Naive thymus-derived CD8-positive, alpha-beta T cell (primary cell): ENCODE data around the gene CTPS1. TPM values are rescaled to one million over a fixed set of nuclear protein-coding genes. Genes with fewer than 3 reads are reported as not detected.

Experiments
- ATAC-seq, 2 donors: fragments of 150-1000 bp; cut with Tn5 transposase in 1 of 2; sonication (Bioruptor Pico), chemical (Tn5 transposase) in 1 of 2; 1 replicate in 1 of 2; 2 replicates in 1 of 2; pipeline ENCODE4 v1.10.0; 2021; ENCODE audit warnings: mild to moderate bottlenecking in 2 of 2, moderate library complexity in 2 of 2
- POLR2A ChIA-PET: fragments of 350-600 bp; sonication (Branson Sonifier 250); formaldehyde crosslinking; loops from one replicate; lab custom pipeline; 2021; ENCODE audit warnings: antibody characterized with exemption; lab: Charles Lee
- DNase-seq, 10 donors: peaks; one replicate each; pipeline versions ENCODE4 v3.0.0 to v3.0.0-alpha.2; 2020 to 2022
- H3K27ac Mint-ChIP-seq, 10 donors: one replicate each; pipeline ENCODE4 v1.8.0; 2020 to 2022; ENCODE audit warnings: mild to moderate bottlenecking in 10 of 10, mixed read lengths in 10 of 10, moderate library complexity in 4 of 10, inconsistent platforms in 1 of 10
- H3K27me3 Mint-ChIP-seq, 5 donors: one replicate each; pipeline ENCODE4 v1.8.0; 2021 to 2022; ENCODE audit warnings: mixed read lengths in 5 of 5
- H3K36me3 Mint-ChIP-seq, 3 donors: one replicate each; pipeline ENCODE4 v1.8.0; 2020 to 2022; ENCODE audit warnings: mixed read lengths in 3 of 3, mild to moderate bottlenecking in 2 of 3, inconsistent platforms in 1 of 3
- H3K4me1 Mint-ChIP-seq, 4 donors: one replicate each; pipeline ENCODE4 v1.8.0; 2021 to 2022; ENCODE audit warnings: mixed read lengths in 4 of 4
- H3K4me3 Mint-ChIP-seq, 10 donors: one replicate each; pipeline ENCODE4 v1.8.0; 2020 to 2022; ENCODE audit warnings: mild to moderate bottlenecking in 10 of 10, mixed read lengths in 10 of 10, moderate library complexity in 6 of 10, inconsistent platforms in 1 of 10
- H3K9me3 Mint-ChIP-seq, 9 donors: one replicate each; pipeline ENCODE4 v1.8.0; 2020 to 2022; ENCODE audit warnings: mixed read lengths in 9 of 9, mild to moderate bottlenecking in 3 of 9, inconsistent platforms in 1 of 9, moderate library complexity in 1 of 9
- polyA plus RNA-seq, 3 donors: library from polyadenylated mRNA; unstranded; fragments of 300-500 nt; fragmentation: Illumina TruSeq; gene quantifications; one replicate each; pipeline ENCODE4 v1.2.3, GENCODE V29; 2021
- total RNA-seq, 8 experiments: library from RNA in 2 of 8; stranded (reverse) in 2 of 8; gene quantifications; one replicate each; pipeline ENCODE4 v1.2.3 and lab custom pipeline; 2021 to 2026

Gene CTPS1
- total and polyA plus RNA-seq, 5 experiments from 2014 or later: 12.7 to 25.6 (median 21.3) TPM

- ATAC-seq: no peak
- H3K4me3 Mint-ChIP-seq: no peak overlapping the region
- H3K9me3 Mint-ChIP-seq: no peaks in the 10 kb centered on the region
- POLR2A ChIA-PET: interaction anchor here (0.5 kb wide), 1 partner anchor 474 kb away, joined by 4 read pairs; no protein-coding TSS in a partner anchor
- no peaks in the 10 kb centered on the region for H3K27me3 Mint-ChIP-seq
- H3K4me1 Mint-ChIP-seq: peaks cover 12 to 17% (median 16%) of the 10 kb centered on the region in 4 donors
- peaks cover 0 to 84% (median 20%) of the 10 kb centered on the region in 3 donors for H3K36me3 Mint-ChIP-seq
- DNase-seq: no peak
- peak overlapping the region in 3 of 10 donors; percentile 24 to 71 (median 29) for H3K27ac Mint-ChIP-seq
These were observed 27.7 kb downstream of the CTPS1 start for GRCh38 chr1:41006942-41007865.

GRCh38 chr1:41009466-41009865 lies 30.0 kb downstream of the CTPS1 start:
- ATAC-seq: no peak
- Mint-ChIP-seq H3K4me1 (peaks cover 3 to 6% (median 5%) of the 10 kb centered on the region in 4 donors), H3K9me3 (no peaks in the 10 kb centered on the region), H3K36me3 (peaks cover 0 to 75% (median 14%) of the 10 kb centered on the region in 3 donors), H3K27ac (no peak overlapping the region), H3K27me3 (no peaks in the 10 kb centered on the region), H3K4me3 (no peak overlapping the region)
- no peak for DNase-seq
- POLR2A ChIA-PET: no interaction called here

GRCh38 chr1:41010345-41010744 lies 30.8 kb downstream of the CTPS1 start:
- Mint-ChIP-seq H3K36me3 (peaks cover 0 to 76% (median 14%) of the 10 kb centered on the region in 3 donors), H3K4me1 (peaks cover 8 to 15% (median 13%) of the 10 kb centered on the region in 4 donors), H3K4me3 (peak overlapping the region in 1 of 10 donors; percentile 30), H3K9me3 (no peaks in the 10 kb centered on the region), H3K27ac (peak overlapping the region in 1 of 10 donors; percentile 16), H3K27me3 (no peaks in the 10 kb centered on the region)
- ATAC-seq (no peak), DNase-seq (no peak)
- POLR2A ChIA-PET: no interaction called here

- H3K27me3 Mint-ChIP-seq: no peaks in the 10 kb centered on the region
- ATAC-seq (no peak), DNase-seq (no peak)
- peaks cover 0 to 52% (median 14%) of the 10 kb centered on the region in 3 donors for H3K36me3 Mint-ChIP-seq
- peaks cover 8 to 16% (median 14%) of the 10 kb centered on the region in 4 donors for H3K4me1 Mint-ChIP-seq
- no peaks in the 10 kb centered on the region for H3K9me3 Mint-ChIP-seq
- no peak overlapping the region for H3K27ac Mint-ChIP-seq
- POLR2A ChIA-PET: no interaction called here
- no peak overlapping the region for H3K4me3 Mint-ChIP-seq
These were observed 33.5 kb downstream of the CTPS1 start for GRCh38 chr1:41013024-41013423.

- no peak for ATAC-seq
- DNase-seq: no peak
These were observed 34.3 kb downstream of the CTPS1 start for GRCh38 chr1:41013796-41014195.

GRCh38 chr1:41014871-41015270 lies 35.4 kb downstream of the CTPS1 start:
- Mint-ChIP-seq H3K9me3 (no peaks in the 10 kb centered on the region), H3K27ac (peak overlapping the region in 9 of 10 donors; percentile 23 to 85 (median 70)), H3K4me1 (peaks cover 12 to 18% (median 14%) of the 10 kb centered on the region in 4 donors), H3K27me3 (no peaks in the 10 kb centered on the region), H3K36me3 (peaks cover 0 to 39% (median 6%) of the 10 kb centered on the region in 3 donors), H3K4me3 (no peak overlapping the region)
- DNase-seq: peak in 1 of 10 donors; percentile 12
- POLR2A ChIA-PET: no interaction called here
- peak in 1 of 2 donors; percentile 40 for ATAC-seq

More at GRCh38 chr1:41013796-41014195, 34.3 kb downstream of the CTPS1 start:
- Mint-ChIP-seq H3K27me3 (no peaks in the 10 kb centered on the region), H3K4me3 (no peak overlapping the region), H3K4me1 (peaks cover 8 to 16% (median 14%) of the 10 kb centered on the region in 4 donors), H3K27ac (peak overlapping the region in 5 of 10 donors; percentile 13 to 85 (median 43)), H3K9me3 (no peaks in the 10 kb centered on the region), H3K36me3 (peaks cover 0 to 47% (median 12%) of the 10 kb centered on the region in 3 donors)
- POLR2A ChIA-PET: no interaction called here

- Mint-ChIP-seq H3K27ac (peak overlapping the region in 9 of 10 donors; percentile 23 to 85 (median 70)), H3K9me3 (no peaks in the 10 kb centered on the region), H3K36me3 (peaks cover 0 to 34% (median 2%) of the 10 kb centered on the region in 3 donors), H3K4me3 (no peak overlapping the region), H3K4me1 (peaks cover 12 to 18% (median 14%) of the 10 kb centered on the region in 4 donors), H3K27me3 (no peaks in the 10 kb centered on the region)
- POLR2A ChIA-PET: no interaction called here
- ATAC-seq (no peak), DNase-seq (no peak)
These were observed 35.9 kb downstream of the CTPS1 start for GRCh38 chr1:41015281-41015896.

GRCh38 chr1:41015897-41016470 lies 36.5 kb downstream of the CTPS1 start:
- Mint-ChIP-seq H3K4me1 (peaks cover 12 to 18% (median 14%) of the 10 kb centered on the region in 4 donors), H3K4me3 (no peak overlapping the region), H3K27ac (peak overlapping the region in 6 of 10 donors; percentile 28 to 67 (median 42)), H3K9me3 (no peaks in the 10 kb centered on the region), H3K27me3 (no peaks in the 10 kb centered on the region), H3K36me3 (peaks cover 0 to 28% (median 2%) of the 10 kb centered on the region in 3 donors)
- POLR2A ChIA-PET: no interaction called here
- no peak for ATAC-seq
- DNase-seq: no peak

- peaks cover 17 to 26% (median 23%) of the 10 kb centered on the region in 4 donors for H3K4me1 Mint-ChIP-seq
- DNase-seq (no peak), ATAC-seq (no peak)
- peak overlapping the region in 3 of 10 donors; percentile 22 to 91 (median 44) for H3K27ac Mint-ChIP-seq
- H3K4me3 Mint-ChIP-seq: no peak overlapping the region
- no peaks in the 10 kb centered on the region for H3K9me3 Mint-ChIP-seq
- H3K27me3 Mint-ChIP-seq: no peaks in the 10 kb centered on the region
- POLR2A ChIA-PET: no interaction called here
- peaks cover 0 to 15% (median 2%) of the 10 kb centered on the region in 3 donors for H3K36me3 Mint-ChIP-seq
These were observed 37.9 kb downstream of the CTPS1 start for GRCh38 chr1:41017141-41018017.

- no peak for DNase-seq
- H3K9me3 Mint-ChIP-seq: no peaks in the 10 kb centered on the region
- peak overlapping the region in 2 of 10 donors; percentile 44 to 91 for H3K27ac Mint-ChIP-seq
These were observed 38.5 kb downstream of the CTPS1 start for GRCh38 chr1:41018018-41018410.

GRCh38 chr1:41019353-41019745 lies 39.9 kb downstream of the CTPS1 start:
- no peak overlapping the region for H3K4me3 Mint-ChIP-seq
- no peaks in the 10 kb centered on the region for H3K27me3 Mint-ChIP-seq
- H3K9me3 Mint-ChIP-seq: no peaks in the 10 kb centered on the region
- POLR2A ChIA-PET: no interaction called here
- H3K36me3 Mint-ChIP-seq: peaks cover 0 to 11% (median 0%) of the 10 kb centered on the region in 3 donors
- peaks cover 16 to 24% (median 21%) of the 10 kb centered on the region in 4 donors for H3K4me1 Mint-ChIP-seq
- ATAC-seq: no peak
- no peak for DNase-seq
- peak overlapping the region in 5 of 10 donors; percentile 21 to 91 (median 78) for H3K27ac Mint-ChIP-seq

More at GRCh38 chr1:41018018-41018410, 38.5 kb downstream of the CTPS1 start:
- Mint-ChIP-seq H3K36me3 (peaks cover 0 to 11% (median 2%) of the 10 kb centered on the region in 3 donors), H3K27me3 (no peaks in the 10 kb centered on the region), H3K4me1 (peaks cover 17 to 28% (median 23%) of the 10 kb centered on the region in 4 donors), H3K4me3 (no peak overlapping the region)
- no peak for ATAC-seq
- POLR2A ChIA-PET: no interaction called here
